Endometrial microvascular endothelial cells (primary cell): Measurements from ENCODE around the gene PTPRG. TPM values are rescaled to one million over a fixed set of nuclear protein-coding genes. Genes with fewer than 3 reads are reported as not detected.
"Not testable (repeated sequence)": the region's sequence is repeated elsewhere in the genome, so short reads cannot be mapped to it uniquely, and the experiment has no call there.

Source experiments
- in situ Hi-C: cut with HindIII; loops from 2 replicates; pipeline ENCODE4 v1.10.0; 2017; ENCODE audit warnings: low sequenced_read_pairs, low pct_unique_long_range_greater_than_20kb; ENCODE audit errors: inconsistent ontology term
- total RNA-seq: library from RNA; depleted of rRNA; stranded (reverse); fragments of >200 nt; gene quantifications from one replicate; pipeline ENCODE4 v1.2.3, GENCODE V29; 2015; ENCODE audit errors: inconsistent ontology term

The PTPRG gene
- total RNA-seq, 1 donor from 2014 or later: 13.1 TPM

GRCh38 chr3:62011666-62012065, 450.3 kb downstream of the PTPRG start:
- in situ Hi-C loops: no loop called here

- in situ Hi-C loops: no loop called here
These were observed 452.6 kb downstream of the PTPRG start for GRCh38 chr3:62013951-62014350.

- in situ Hi-C loops: no loop called here
These were observed 453.7 kb downstream of the PTPRG start for GRCh38 chr3:62015111-62015510.

- in situ Hi-C loops: no loop called here
These were observed 458.5 kb downstream of the PTPRG start for GRCh38 chr3:62019906-62020305.

- in situ Hi-C loops: no loop called here
These were observed 459.3 kb downstream of the PTPRG start for GRCh38 chr3:62020706-62021105.

GRCh38 chr3:62022312-62022711, 460.9 kb downstream of the PTPRG start:
- in situ Hi-C loops: no loop called here

GRCh38 chr3:62024882-62025281, 463.5 kb downstream of the PTPRG start:
- in situ Hi-C loops: no loop called here

GRCh38 chr3:62025913-62026312, 464.5 kb downstream of the PTPRG start:
- in situ Hi-C loops: no loop called here

- in situ Hi-C loops: no loop called here
These were observed 465.9 kb downstream of the PTPRG start for GRCh38 chr3:62027241-62027640.

GRCh38 chr3:62027796-62028195, 466.4 kb downstream of the PTPRG start:
- in situ Hi-C loops: no loop called here

- in situ Hi-C loops: no loop called here
These were observed 466.9 kb downstream of the PTPRG start for GRCh38 chr3:62028236-62028635.

- in situ Hi-C loops: no loop called here
These were observed 471.4 kb downstream of the PTPRG start for GRCh38 chr3:62032738-62033137.

- in situ Hi-C loops: no loop called here
These were observed 474.2 kb downstream of the PTPRG start for GRCh38 chr3:62035402-62036057.

GRCh38 chr3:62036726-62037125, 475.4 kb downstream of the PTPRG start:
- in situ Hi-C loops: no loop called here

- in situ Hi-C loops: not testable (repeated sequence)
These were observed 477.4 kb downstream of the PTPRG start for GRCh38 chr3:62038798-62039197.

- in situ Hi-C loops: no loop called here
These were observed 478.2 kb downstream of the PTPRG start for GRCh38 chr3:62039586-62039985.

GRCh38 chr3:62041681-62042080, 480.3 kb downstream of the PTPRG start:
- in situ Hi-C loops: no loop called here

GRCh38 chr3:62044874-62045411, 483.6 kb downstream of the PTPRG start:
- in situ Hi-C loops: no loop called here

- in situ Hi-C loops: no loop called here
These were observed 485.0 kb downstream of the PTPRG start for GRCh38 chr3:62046326-62046725.

GRCh38 chr3:62048577-62048976, 487.2 kb downstream of the PTPRG start:
- in situ Hi-C loops: no loop called here

GRCh38 chr3:62049033-62049432, 487.7 kb downstream of the PTPRG start:
- in situ Hi-C loops: no loop called here
